ENCODE data around the gene NXN. TPM values are rescaled to one million over a fixed set of nuclear protein-coding genes. Genes with fewer than 3 reads are reported as not detected.

NXN gene
- total and polyA plus RNA-seq, 9 donors: 5.5 to 34.8 (median 28.4) TPM

DNA sequence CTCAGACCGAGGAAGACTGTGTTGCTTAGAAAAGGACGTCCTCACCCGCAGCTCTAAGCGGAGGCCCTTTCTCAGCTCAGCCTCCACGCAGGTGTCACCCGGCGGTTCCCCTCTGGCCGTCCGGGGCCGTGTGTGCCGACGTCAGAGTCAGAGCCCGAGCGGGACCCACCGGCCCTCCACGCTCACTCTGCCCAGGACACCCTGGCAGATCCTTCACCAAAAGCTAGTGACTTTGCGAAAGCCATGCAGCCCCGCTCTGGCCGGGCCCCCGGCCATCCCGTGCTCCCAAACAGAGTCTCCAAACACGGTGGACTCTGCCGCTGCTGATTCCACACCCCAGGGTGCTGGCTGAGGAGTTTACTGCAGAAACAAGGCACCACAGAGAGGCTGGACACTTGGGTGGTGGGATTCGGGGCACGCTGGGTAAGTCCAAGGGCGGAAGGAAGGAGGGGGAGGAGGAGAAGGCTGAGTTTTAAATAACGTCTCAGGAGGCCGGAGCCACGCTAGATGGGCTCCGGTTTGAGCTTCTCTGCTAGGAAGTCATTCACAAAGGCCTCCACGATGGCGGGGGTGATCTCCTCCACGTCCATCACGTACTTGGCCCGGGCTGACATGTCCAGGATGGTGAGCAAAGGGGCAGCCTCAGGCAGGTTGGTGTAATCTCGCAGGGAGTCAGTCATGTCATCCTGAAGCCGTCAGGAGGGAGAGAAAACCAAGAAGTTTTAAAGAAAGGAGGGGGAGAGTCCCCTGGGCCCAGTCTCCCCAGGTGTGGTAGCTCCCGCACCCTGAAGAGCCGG lies 178.9 kb downstream of the NXN start:
- intact Hi-C loops (cut with DNase I): loop anchor here in 1 of 4 donors (10.0 kb wide), 1 partner anchor 254 kb away; no protein-coding TSS in a partner anchor

DNA sequence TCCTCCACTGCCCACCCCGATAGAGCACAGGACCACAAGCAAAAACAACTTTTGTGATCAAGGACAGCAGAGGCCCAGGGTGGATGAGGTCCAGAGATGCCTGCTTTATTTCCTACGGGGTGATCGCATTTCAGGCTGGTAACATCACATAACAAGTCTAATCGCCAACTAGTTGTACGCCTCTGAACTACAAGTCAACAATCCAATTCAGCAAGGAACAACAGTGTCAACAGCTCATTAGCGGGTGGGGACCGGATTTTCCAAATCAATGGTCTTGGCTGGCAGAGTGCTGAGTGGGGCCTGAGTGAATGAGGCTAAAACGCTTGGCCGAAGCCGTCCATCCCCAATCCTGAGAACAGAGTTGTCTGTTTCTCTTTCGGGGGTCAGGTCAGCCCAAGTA lies 180.3 kb downstream of the NXN start:
- no peaks in the 10 kb centered on the region for H3K9me3 ChIP-seq
- intact Hi-C loops (cut with DNase I): loop anchor here in 1 of 4 donors (5.0 kb wide), 1 partner anchor 183 kb away; no protein-coding TSS in a partner anchor
- TF ChIP-seq POLR2A (IDR thresholded peaks at IDR 0.05) (no peak), EP300 (IDR thresholded peaks at IDR 0.05) (no peak)
- TF ChIP-seq, protein P1, sequence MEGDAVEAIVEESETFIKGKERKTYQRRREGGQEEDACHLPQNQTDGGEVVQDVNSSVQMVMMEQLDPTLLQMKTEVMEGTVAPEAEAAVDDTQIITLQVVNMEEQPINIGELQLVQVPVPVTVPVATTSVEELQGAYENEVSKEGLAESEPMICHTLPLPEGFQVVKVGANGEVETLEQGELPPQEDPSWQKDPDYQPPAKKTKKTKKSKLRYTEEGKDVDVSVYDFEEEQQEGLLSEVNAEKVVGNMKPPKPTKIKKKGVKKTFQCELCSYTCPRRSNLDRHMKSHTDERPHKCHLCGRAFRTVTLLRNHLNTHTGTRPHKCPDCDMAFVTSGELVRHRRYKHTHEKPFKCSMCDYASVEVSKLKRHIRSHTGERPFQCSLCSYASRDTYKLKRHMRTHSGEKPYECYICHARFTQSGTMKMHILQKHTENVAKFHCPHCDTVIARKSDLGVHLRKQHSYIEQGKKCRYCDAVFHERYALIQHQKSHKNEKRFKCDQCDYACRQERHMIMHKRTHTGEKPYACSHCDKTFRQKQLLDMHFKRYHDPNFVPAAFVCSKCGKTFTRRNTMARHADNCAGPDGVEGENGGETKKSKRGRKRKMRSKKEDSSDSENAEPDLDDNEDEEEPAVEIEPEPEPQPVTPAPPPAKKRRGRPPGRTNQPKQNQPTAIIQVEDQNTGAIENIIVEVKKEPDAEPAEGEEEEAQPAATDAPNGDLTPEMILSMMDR (IDR thresholded peaks at IDR 0.05): no peak
- 74 to 83% (median 81%) methylated on average over 11 of the region's 11 CpGs for WGBS, 3 donors
- H3K4me3 ChIP-seq: no peak overlapping the region
- H3K36me3 ChIP-seq: no peaks in the 10 kb centered on the region
- H3K4me1 ChIP-seq (ENCODE audit: insufficient read depth): no peaks in the 10 kb centered on the region
- H3K27me3 ChIP-seq: no peaks in the 10 kb centered on the region
- no peak for DNase-seq
- no peak overlapping the region for H3K27ac ChIP-seq

More for the DNA sequence above, 178.9 kb downstream of the NXN start:
- WGBS, 3 donors: 90 to 92% (median 91%) methylated on average over 39 of the region's 39 CpGs
- no peak overlapping the region for H3K4me3 ChIP-seq
- H3K9me3 ChIP-seq: no peaks in the 10 kb centered on the region
- no peak overlapping the region for H3K27ac ChIP-seq
- H3K27me3 ChIP-seq: no peaks in the 10 kb centered on the region
- H3K36me3 ChIP-seq: no peaks in the 10 kb centered on the region
- no peak for TF ChIP-seq EP300 (IDR thresholded peaks at IDR 0.05)
- TF ChIP-seq, protein P1 (IDR thresholded peaks at IDR 0.05): no peak
- no peak for TF ChIP-seq POLR2A (IDR thresholded peaks at IDR 0.05)
- H3K4me1 ChIP-seq (ENCODE audit: insufficient read depth): no peaks in the 10 kb centered on the region
- DNase-seq: no peak

DNA sequence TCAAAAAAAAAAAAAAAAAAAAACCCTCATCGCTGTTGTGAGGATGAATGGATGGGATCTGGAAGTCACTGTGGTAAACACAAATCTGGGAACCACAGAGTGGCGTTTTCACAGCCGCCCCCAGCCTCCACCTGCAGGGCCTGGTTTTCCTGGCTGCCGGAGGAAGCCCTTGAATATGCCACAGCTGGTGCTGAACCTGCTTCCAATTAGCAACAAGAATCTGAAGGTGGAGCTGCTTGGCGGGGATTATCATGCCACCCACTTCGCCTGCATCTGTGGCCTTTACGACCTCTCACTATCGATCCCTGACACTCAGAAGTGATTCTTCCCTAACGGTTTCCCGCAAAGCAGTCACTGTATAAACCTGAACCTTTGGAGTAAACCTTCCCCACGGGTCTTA lies 181.3 kb downstream of the NXN start:
- 60 to 72% (median 70%) methylated on average over 11 of the region's 11 CpGs for WGBS, 3 donors
- no peaks in the 10 kb centered on the region for H3K4me1 ChIP-seq (ENCODE audit: insufficient read depth)
- H3K9me3 ChIP-seq: no peaks in the 10 kb centered on the region
- H3K4me3 ChIP-seq: no peak overlapping the region
- no peaks in the 10 kb centered on the region for H3K36me3 ChIP-seq
- no peaks in the 10 kb centered on the region for H3K27me3 ChIP-seq
- intact Hi-C loops (cut with DNase I): loop anchor here in 1 of 4 donors (5.0 kb wide), 1 partner anchor 184 kb away; no protein-coding TSS in a partner anchor
- H3K27ac ChIP-seq: no peak overlapping the region
- no peak for TF ChIP-seq EP300 (IDR thresholded peaks at IDR 0.05)
- DNase-seq: no peak

DNA sequence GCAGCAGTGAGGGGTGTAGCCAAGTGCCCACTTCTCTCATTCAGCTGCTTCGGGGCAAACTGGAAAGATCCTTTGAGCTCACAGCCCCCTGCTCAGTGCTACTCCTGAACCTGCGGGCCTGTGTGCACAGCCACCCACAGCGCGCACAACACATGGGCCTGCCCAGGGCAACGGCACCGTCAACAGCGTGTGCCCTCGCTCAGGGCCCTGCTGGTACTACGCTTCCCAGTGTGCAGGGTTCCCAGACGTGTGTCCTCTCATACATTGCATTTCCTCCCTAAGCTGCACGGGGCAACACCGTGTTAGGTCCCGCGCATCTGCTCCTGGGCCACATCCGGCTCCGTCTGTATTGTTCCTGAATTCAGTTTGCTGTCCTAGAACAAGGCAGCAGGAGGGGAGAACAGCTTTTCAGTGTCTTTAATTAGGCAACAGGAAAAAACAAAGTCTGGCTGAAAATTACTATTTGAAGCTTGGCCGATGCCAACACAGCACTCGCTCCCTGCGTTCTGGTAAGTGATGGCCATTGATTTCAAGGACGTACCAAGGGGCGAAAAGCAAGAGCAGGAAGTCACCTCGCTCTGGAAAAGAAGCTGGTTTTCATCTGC lies 182.2 kb downstream of the NXN start:
- Histone ChIP-seq H3K9me3 (no peaks in the 10 kb centered on the region), H3K36me3 (no peaks in the 10 kb centered on the region), H3K4me3 (no peak overlapping the region), H3K4me1 (ENCODE audit: insufficient read depth) (no peaks in the 10 kb centered on the region), H3K27me3 (no peaks in the 10 kb centered on the region), H3K27ac (no peak overlapping the region)
- no peak for DNase-seq
- TF ChIP-seq EP300 (IDR thresholded peaks at IDR 0.05) (no peak), POLR2A (IDR thresholded peaks at IDR 0.05) (no peak)
- TF ChIP-seq, protein P1 (IDR thresholded peaks at IDR 0.05): no peak
- intact Hi-C loops (cut with DNase I): loop anchor here in 2 of 4 donors (2.0 to 5.0 kb wide), 2 partner anchors 183 to 185 kb away; no protein-coding TSS in a partner anchor
- 76 to 86% (median 84%) methylated on average over 22 of the region's 22 CpGs for WGBS, 3 donors

Data from ovary (tissue), 9 donors.